Measurements from ENCODE around the gene P2RX3. TPM values are rescaled to one million over a fixed set of nuclear protein-coding genes. Genes with fewer than 3 reads are reported as not detected.

P2RX3 gene
- total RNA-seq, 1 experiment from 2014 or later, result 0.15 TPM

- no peak overlapping the region for H2AFZ ChIP-seq (ENCODE audit: low read length)
- no peak overlapping the region for H2BK5ac ChIP-seq (ENCODE audit: insufficient read length, low read length)
- no peak overlapping the region for H3K4ac ChIP-seq (ENCODE audit: low read depth, low read length)
- no peak for TF ChIP-seq CTCF (conservative IDR thresholded peaks at IDR 0.05)
- H3K4me1 Mint-ChIP-seq, result peaks cover 40 to 41% of the 10 kb centered on the region in 2 experiments
- H3K23ac ChIP-seq (ENCODE audit: insufficient read length, low read depth, low read length), result no peak overlapping the region
- H3K14ac ChIP-seq (ENCODE audit: insufficient read depth, low read length), result no peak overlapping the region
- no peaks in the 10 kb centered on the region for H3K23me2 ChIP-seq (ENCODE audit: insufficient read length, low read depth, low read length, poor library complexity, severe bottlenecking)
- H3K27ac ChIP-seq (ENCODE audit: insufficient read length, low read depth, low read length), result no peak overlapping the region
- H3K4me3 Mint-ChIP-seq, result no peak overlapping the region
- H3K27me3 Mint-ChIP-seq (ENCODE audit: low read depth), result peaks cover 32% of the 10 kb centered on the region
- H2BK20ac ChIP-seq (ENCODE audit: low read depth, low read length, poor library complexity, severe bottlenecking), result no peak overlapping the region
- H4K5ac ChIP-seq (ENCODE audit: insufficient read length, low read depth, low read length), result no peak overlapping the region
- no peak overlapping the region for H3T11ph ChIP-seq (ENCODE audit: low read length)
- H4K91ac ChIP-seq (ENCODE audit: insufficient read length, low read depth, low read length), result no peak overlapping the region
- H4K8ac ChIP-seq (replicated peaks; ENCODE audit: insufficient read length, low read depth, low read length), result no peak overlapping the region
- no CpG with 5 or more reads among the region's 3 CpGs for WGBS (ENCODE audit: extremely low coverage, insufficient read length, low lambda C conversion rate)
- no peaks in the 10 kb centered on the region for H3K36me3 Mint-ChIP-seq (ENCODE audit: insufficient read depth in 1 of 3, low read depth in 3 of 3)
- H3K56ac ChIP-seq (ENCODE audit: insufficient read length, low read depth, low read length), result no peak overlapping the region
- no peak for DNase-seq
- H3K27me3 ChIP-seq (ENCODE audit: insufficient read depth, low read length), result no peaks in the 10 kb centered on the region
- no peaks in the 10 kb centered on the region for H3K79me2 ChIP-seq (ENCODE audit: insufficient read depth, low read length)
- no peak overlapping the region for H3K27ac Mint-ChIP-seq
- 0 out of 5 replicates have a peak, but pooled peaks cover 0 to 2% of the 10 kb centered on the region in 2 experiments for H3K9me3 Mint-ChIP-seq
- no peak overlapping the region for H3K9ac ChIP-seq (ENCODE audit: extremely low read depth, insufficient read length, low read length)
- no peak overlapping the region for H3K18ac ChIP-seq (ENCODE audit: insufficient read length, low read depth, low read length)
- H4K20me1 ChIP-seq (ENCODE audit: control insufficient read depth, insufficient read depth, insufficient read length), result no peaks in the 10 kb centered on the region
- H3K4me1 ChIP-seq (ENCODE audit: insufficient read depth, low read length), result peaks cover 6% of the 10 kb centered on the region
- H2BK120ac ChIP-seq (ENCODE audit: low read depth, low read length, poor library complexity, severe bottlenecking), result no peak overlapping the region
- H2BK12ac ChIP-seq (ENCODE audit: insufficient read length, low read depth, low read length), result no peak overlapping the region
- no peaks in the 10 kb centered on the region for H3K79me1 ChIP-seq (ENCODE audit: insufficient read depth, low read depth, low read length, poor library complexity, severe bottlenecking)
- no peak overlapping the region for H2BK15ac ChIP-seq (ENCODE audit: low read depth, low read length)
- H3K4me2 ChIP-seq (ENCODE audit: insufficient read depth, insufficient read length, low read length), result no peak overlapping the region
- H2AK5ac ChIP-seq (ENCODE audit: insufficient read length, low read length), result no peak overlapping the region
- no peaks in the 10 kb centered on the region for H3K9me3 ChIP-seq (ENCODE audit: control insufficient read depth, low read depth, low read length)
Measured at GRCh38 chr11:57361926-57362325, 23.8 kb downstream of the P2RX3 start.

Measured in H9 (cell line).